Urothelium cell line (cell line): ENCODE results near the gene DHTKD1.
"Not testable (repeated sequence)": the region's sequence is repeated elsewhere in the genome, so short reads cannot be mapped to it uniquely, and the experiment has no call there.

Experiments
- DNase-seq: peaks from one replicate; pipeline ENCODE4 v3.0.0; 2011; ENCODE audit warnings: low spot score, mixed read lengths
- FAIRE-seq: peaks from 2 replicates; lab custom pipeline; 2011; peaks lifted over from hg19 to GRCh38; lab: Jason Lieb, UNC

DHTKD1 gene

GRCh38 chr10:12130237-12130872, 61.6 kb downstream of the DHTKD1 start:
- peak; percentile 77 for DNase-seq
- FAIRE-seq, result peak; percentile 81

- DNase-seq, result no peak
- FAIRE-seq, result no peak
Observed at GRCh38 chr10:12135631-12136030, 66.9 kb downstream of the DHTKD1 start.

DNA sequence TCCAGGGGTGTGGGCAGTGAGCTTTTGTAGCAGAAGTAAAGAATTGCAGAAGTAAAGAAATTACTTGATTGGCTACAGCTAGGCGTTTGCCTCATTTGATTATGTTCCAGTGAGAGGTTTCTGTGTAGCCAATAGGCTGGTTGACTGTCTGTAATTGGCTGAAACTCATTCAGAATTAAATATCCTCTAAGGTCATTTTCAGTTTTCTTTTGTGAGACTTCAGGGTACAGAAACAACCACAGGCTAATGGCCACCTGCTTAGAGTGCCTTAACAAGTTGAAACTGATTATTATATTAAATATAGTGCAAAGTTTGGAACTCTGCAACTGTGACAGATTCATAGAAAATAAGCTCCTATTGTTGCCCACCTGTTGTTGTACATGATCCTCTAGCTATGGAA, 71.3 kb downstream of the DHTKD1 start:
- DNase-seq (no peak), FAIRE-seq (no peak)

DNA sequence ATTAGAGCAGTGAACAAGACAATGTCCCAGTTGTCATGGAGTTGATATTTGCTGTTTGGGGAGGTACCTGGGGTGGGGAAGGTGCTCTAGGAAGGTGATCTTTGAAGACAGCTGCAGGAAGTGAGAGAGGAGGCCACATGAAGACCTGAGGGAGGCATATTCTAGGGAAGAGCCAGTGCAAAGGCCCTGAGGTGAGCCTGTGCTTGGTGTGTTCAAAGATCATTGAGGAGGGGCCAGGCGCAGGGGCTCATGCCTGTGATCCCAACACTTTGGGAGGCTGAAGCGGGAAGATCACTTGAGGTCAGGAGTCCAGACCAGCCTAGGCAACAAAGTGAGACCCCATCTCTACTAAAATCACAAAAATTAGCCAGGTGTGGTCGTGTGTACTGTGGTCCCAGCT, 75.8 kb downstream of the DHTKD1 start:
- DNase-seq (no peak), FAIRE-seq (no peak)

DNA sequence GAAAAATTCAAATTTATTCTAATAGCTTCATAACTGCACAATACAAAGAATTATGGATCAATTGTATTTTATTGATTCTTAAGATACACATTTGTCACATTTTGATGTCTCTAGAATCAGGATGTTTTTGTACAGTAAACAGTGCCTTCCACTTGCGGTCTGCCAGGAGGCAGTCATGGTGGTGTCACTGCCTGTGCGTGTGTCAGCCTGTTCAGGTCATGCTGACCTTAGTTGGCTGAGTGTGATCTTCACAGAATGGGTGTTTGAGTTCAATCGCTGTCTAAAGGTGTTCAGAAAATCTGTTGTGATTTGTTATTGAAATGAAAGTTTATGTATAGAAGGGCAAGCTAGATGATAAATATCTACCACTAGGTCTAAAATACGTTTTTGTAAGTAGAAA, 81.4 kb downstream of the DHTKD1 start:
- DNase-seq (no peak), FAIRE-seq (no peak)

DNA sequence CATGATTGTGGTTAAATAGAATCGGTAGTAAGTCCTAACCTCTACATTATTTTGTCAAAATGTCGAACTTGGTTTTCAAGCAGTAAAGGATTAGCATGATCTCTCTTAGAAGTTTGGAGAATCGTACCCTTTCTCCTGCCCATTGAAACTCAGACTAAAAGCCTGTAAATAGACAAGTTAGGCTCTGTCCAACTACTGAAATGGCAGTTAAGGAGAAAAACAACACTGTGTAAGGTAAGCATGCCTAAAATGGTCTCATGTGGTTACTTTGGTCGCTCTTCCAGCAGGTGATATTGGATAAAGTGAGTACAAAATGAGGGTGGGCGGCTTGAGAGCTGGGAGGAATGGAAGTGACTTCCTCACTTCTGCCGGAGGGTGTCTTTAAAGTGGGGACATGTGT, 85.8 kb downstream of the DHTKD1 start:
- FAIRE-seq, result no peak

GRCh38 chr10:12156367-12157123, 87.8 kb downstream of the DHTKD1 start:
- DNase-seq (no peak), FAIRE-seq (no peak)

More for the DNA sequence above, 85.8 kb downstream of the DHTKD1 start:
- no peak for DNase-seq

DNA sequence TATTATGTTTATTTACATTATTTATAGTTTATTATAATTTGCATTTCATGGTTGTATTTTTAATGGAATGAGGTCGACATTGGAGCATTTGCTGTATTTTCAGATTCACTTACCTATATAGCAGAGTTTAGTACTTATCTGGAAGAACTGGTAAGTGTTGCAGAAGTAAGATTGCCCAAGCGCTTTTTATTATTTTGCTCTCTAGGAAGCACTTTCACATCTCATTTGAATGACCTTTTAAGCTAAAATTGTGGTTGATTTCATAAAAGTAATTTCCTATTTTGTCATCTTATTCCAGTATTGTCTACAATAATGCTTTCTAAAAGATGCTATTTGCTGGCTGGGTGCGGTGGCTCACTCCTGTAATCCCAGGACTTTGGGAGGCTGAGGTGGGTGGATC, 89.4 kb downstream of the DHTKD1 start:
- no peak for FAIRE-seq
- DNase-seq, result no peak

GRCh38 chr10:12160664-12161063, 91.9 kb downstream of the DHTKD1 start:
- no peak for FAIRE-seq

DNA sequence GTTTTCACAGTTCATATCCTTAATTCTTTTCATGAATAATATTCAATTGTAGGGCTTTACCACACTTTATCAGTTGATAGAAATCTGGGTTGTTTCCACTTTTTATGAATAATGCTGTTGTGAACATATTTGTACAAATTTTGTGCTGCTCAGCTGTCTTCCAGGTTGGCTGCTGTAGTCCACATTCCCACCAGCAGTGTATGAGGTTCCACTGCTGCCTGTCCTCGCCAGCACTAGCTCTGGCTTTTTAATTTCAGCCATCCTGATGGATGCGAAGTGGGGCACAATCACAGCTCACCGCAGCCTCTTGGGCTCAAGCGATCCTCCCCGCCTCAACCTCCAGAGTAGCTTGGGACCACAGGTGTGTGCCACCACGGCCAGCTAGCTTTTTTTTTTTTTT, 94.2 kb downstream of the DHTKD1 start:
- FAIRE-seq (no peak), DNase-seq (no peak)

More at GRCh38 chr10:12160664-12161063, 91.9 kb downstream of the DHTKD1 start:
- no peak for DNase-seq

- FAIRE-seq (no peak), DNase-seq (no peak)
Observed at GRCh38 chr10:12164085-12164484, 95.3 kb downstream of the DHTKD1 start.

GRCh38 chr10:12165036-12165435, 96.3 kb downstream of the DHTKD1 start:
- DNase-seq (no peak), FAIRE-seq (no peak)

GRCh38 chr10:12165999-12166775, 97.4 kb downstream of the DHTKD1 start:
- FAIRE-seq, result no peak
- no peak for DNase-seq

GRCh38 chr10:12171512-12171911, 102.8 kb downstream of the DHTKD1 start:
- DNase-seq, FAIRE-seq: not testable (repeated sequence)
